ENCODE data around the gene ITPRIPL1.

ITPRIPL1 gene

GRCh38 chr2:96347395-96347794 is 22.3 kb downstream of the ITPRIPL1 start:
- peaks cover 97% of the 10 kb centered on the region for H3K36me3 ChIP-seq (ENCODE audit: control insufficient read depth, low read length)
- no peak overlapping the region for H3K4me3 ChIP-seq (ENCODE audit: low read length)
- H3K4me1 ChIP-seq (ENCODE audit: control insufficient read depth, low read length) = peaks cover 4% of the 10 kb centered on the region; the same call in 1 of the 2 replicates
- H3K9me3 ChIP-seq (ENCODE audit: control insufficient read depth, insufficient read depth, low read length) = no peaks in the 10 kb centered on the region
- no peaks in the 10 kb centered on the region for H3F3A ChIP-seq (ENCODE audit: control insufficient read depth, insufficient read depth)
- no peaks in the 10 kb centered on the region for H3K9me2 ChIP-seq (replicated peaks; ENCODE audit: control insufficient read depth, low read length)
- H3K27ac ChIP-seq (ENCODE audit: low read depth, low read length) = no peak overlapping the region
- H3K4me2 ChIP-seq (ENCODE audit: low read length) = no peak overlapping the region
- peaks cover 38% of the 10 kb centered on the region for H3K79me2 ChIP-seq (ENCODE audit: control insufficient read depth, low read length)
- H3K27me3 ChIP-seq (ENCODE audit: control insufficient read depth, low read length) = no peaks in the 10 kb centered on the region
- no peaks in the 10 kb centered on the region for H4K20me1 ChIP-seq (ENCODE audit: control insufficient read depth, insufficient read depth, low read depth, low read length)
- TF ChIP-seq EZH2phosphoT487 (IDR thresholded peaks at IDR 0.05; ENCODE audit: borderline replicate concordance, low read length) = no peak
- TF ChIP-seq, protein P1, sequence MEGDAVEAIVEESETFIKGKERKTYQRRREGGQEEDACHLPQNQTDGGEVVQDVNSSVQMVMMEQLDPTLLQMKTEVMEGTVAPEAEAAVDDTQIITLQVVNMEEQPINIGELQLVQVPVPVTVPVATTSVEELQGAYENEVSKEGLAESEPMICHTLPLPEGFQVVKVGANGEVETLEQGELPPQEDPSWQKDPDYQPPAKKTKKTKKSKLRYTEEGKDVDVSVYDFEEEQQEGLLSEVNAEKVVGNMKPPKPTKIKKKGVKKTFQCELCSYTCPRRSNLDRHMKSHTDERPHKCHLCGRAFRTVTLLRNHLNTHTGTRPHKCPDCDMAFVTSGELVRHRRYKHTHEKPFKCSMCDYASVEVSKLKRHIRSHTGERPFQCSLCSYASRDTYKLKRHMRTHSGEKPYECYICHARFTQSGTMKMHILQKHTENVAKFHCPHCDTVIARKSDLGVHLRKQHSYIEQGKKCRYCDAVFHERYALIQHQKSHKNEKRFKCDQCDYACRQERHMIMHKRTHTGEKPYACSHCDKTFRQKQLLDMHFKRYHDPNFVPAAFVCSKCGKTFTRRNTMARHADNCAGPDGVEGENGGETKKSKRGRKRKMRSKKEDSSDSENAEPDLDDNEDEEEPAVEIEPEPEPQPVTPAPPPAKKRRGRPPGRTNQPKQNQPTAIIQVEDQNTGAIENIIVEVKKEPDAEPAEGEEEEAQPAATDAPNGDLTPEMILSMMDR (IDR thresholded peaks at IDR 0.05; ENCODE audit: low read depth, low read length, poor library complexity, severe bottlenecking) = no peak

GRCh38 chr2:96353032-96353561 is 28.0 kb downstream of the ITPRIPL1 start:
- Histone ChIP-seq H3K9me3 (ENCODE audit: control insufficient read depth, insufficient read depth, low read length) (no peaks in the 10 kb centered on the region), H3F3A (ENCODE audit: control insufficient read depth, insufficient read depth) (no peaks in the 10 kb centered on the region), H3K36me3 (ENCODE audit: control insufficient read depth, low read length) (peaks cover 96% of the 10 kb centered on the region), H3K9me2 (replicated peaks; ENCODE audit: control insufficient read depth, low read length) (no peaks in the 10 kb centered on the region), H3K27me3 (ENCODE audit: control insufficient read depth, low read length) (no peaks in the 10 kb centered on the region), H3K4me3 (ENCODE audit: low read length) (no peak overlapping the region), H4K20me1 (ENCODE audit: control insufficient read depth, insufficient read depth, low read depth, low read length) (no peaks in the 10 kb centered on the region), H3K27ac (ENCODE audit: low read depth, low read length) (no peak overlapping the region), H3K4me2 (ENCODE audit: low read length) (no peak overlapping the region), H3K4me1 (ENCODE audit: control insufficient read depth, low read length) (no peaks in the 10 kb centered on the region), H3K79me2 (ENCODE audit: control insufficient read depth, low read length) (no peaks in the 10 kb centered on the region)
- no peak for TF ChIP-seq EZH2phosphoT487 (IDR thresholded peaks at IDR 0.05; ENCODE audit: borderline replicate concordance, low read length)
- TF ChIP-seq, protein P1 (IDR thresholded peaks at IDR 0.05; ENCODE audit: low read depth, low read length, poor library complexity, severe bottlenecking) = no peak

GRCh38 chr2:96353606-96354101 is 28.5 kb downstream of the ITPRIPL1 start:
- H3K9me3 ChIP-seq (ENCODE audit: control insufficient read depth, insufficient read depth, low read length) = no peaks in the 10 kb centered on the region
- H3K9me2 ChIP-seq (replicated peaks; ENCODE audit: control insufficient read depth, low read length) = no peaks in the 10 kb centered on the region
- peaks cover 94% of the 10 kb centered on the region for H3K36me3 ChIP-seq (ENCODE audit: control insufficient read depth, low read length)
- no peaks in the 10 kb centered on the region for H3K27me3 ChIP-seq (ENCODE audit: control insufficient read depth, low read length)
- H3K4me1 ChIP-seq (ENCODE audit: control insufficient read depth, low read length) = no peaks in the 10 kb centered on the region
- no peaks in the 10 kb centered on the region for H4K20me1 ChIP-seq (ENCODE audit: control insufficient read depth, insufficient read depth, low read depth, low read length)
- no peaks in the 10 kb centered on the region for H3F3A ChIP-seq (ENCODE audit: control insufficient read depth, insufficient read depth)
- no peak overlapping the region for H3K4me2 ChIP-seq (ENCODE audit: low read length)
- no peaks in the 10 kb centered on the region for H3K79me2 ChIP-seq (ENCODE audit: control insufficient read depth, low read length)
- H3K4me3 ChIP-seq (ENCODE audit: low read length) = no peak overlapping the region
- TF ChIP-seq, protein P1 (IDR thresholded peaks at IDR 0.05; ENCODE audit: low read depth, low read length, poor library complexity, severe bottlenecking) = no peak
- no peak for TF ChIP-seq EZH2phosphoT487 (IDR thresholded peaks at IDR 0.05; ENCODE audit: borderline replicate concordance, low read length)
- no peak overlapping the region for H3K27ac ChIP-seq (ENCODE audit: low read depth, low read length)

Data from DOHH2 (cell line).